ENCODE measurements around the gene ERGIC3. TPM values are rescaled to one million over a fixed set of nuclear protein-coding genes. Genes with fewer than 3 reads are reported as not detected.

The ERGIC3 gene
- total and polyA plus RNA-seq, 8 donors, result 197 to 390 (median 365) TPM

DNA sequence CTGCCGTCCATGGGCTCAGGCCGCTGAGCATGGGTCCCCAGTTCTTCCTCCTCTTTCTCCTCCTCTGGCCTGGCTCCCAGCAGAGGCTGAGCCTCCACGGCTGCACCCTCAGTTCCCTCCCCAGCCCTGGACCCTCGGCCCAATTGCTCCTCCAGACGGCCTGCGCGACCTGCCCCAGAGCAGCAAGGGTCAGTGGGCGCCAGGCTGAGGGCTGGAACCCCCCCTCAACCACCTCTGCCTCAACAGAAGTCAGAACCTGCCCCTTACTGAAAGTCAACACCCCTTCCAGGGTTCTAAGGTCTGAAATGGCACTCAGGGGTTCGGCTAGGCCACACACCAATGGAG is 57.9 kb downstream of the ERGIC3 start:
- intact Hi-C loops (cut with DNase I), result no loop called here
- Histone ChIP-seq H3K9me3 (no peaks in the 10 kb centered on the region), H3K27ac (no peak overlapping the region), H3K4me1 (peaks cover 10 to 20% of the 10 kb centered on the region in 2 donors), H3K4me3 (no peak overlapping the region), H3K27me3 (peaks cover 10 to 33% of the 10 kb centered on the region in 2 donors), H3K36me3 (no peaks in the 10 kb centered on the region)
- DNase-seq (peak in 1 of 4 donors; percentile 4), ATAC-seq (no peak)
- TF ChIP-seq, protein P1, sequence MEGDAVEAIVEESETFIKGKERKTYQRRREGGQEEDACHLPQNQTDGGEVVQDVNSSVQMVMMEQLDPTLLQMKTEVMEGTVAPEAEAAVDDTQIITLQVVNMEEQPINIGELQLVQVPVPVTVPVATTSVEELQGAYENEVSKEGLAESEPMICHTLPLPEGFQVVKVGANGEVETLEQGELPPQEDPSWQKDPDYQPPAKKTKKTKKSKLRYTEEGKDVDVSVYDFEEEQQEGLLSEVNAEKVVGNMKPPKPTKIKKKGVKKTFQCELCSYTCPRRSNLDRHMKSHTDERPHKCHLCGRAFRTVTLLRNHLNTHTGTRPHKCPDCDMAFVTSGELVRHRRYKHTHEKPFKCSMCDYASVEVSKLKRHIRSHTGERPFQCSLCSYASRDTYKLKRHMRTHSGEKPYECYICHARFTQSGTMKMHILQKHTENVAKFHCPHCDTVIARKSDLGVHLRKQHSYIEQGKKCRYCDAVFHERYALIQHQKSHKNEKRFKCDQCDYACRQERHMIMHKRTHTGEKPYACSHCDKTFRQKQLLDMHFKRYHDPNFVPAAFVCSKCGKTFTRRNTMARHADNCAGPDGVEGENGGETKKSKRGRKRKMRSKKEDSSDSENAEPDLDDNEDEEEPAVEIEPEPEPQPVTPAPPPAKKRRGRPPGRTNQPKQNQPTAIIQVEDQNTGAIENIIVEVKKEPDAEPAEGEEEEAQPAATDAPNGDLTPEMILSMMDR (IDR thresholded peaks at IDR 0.05), result no peak

DNA sequence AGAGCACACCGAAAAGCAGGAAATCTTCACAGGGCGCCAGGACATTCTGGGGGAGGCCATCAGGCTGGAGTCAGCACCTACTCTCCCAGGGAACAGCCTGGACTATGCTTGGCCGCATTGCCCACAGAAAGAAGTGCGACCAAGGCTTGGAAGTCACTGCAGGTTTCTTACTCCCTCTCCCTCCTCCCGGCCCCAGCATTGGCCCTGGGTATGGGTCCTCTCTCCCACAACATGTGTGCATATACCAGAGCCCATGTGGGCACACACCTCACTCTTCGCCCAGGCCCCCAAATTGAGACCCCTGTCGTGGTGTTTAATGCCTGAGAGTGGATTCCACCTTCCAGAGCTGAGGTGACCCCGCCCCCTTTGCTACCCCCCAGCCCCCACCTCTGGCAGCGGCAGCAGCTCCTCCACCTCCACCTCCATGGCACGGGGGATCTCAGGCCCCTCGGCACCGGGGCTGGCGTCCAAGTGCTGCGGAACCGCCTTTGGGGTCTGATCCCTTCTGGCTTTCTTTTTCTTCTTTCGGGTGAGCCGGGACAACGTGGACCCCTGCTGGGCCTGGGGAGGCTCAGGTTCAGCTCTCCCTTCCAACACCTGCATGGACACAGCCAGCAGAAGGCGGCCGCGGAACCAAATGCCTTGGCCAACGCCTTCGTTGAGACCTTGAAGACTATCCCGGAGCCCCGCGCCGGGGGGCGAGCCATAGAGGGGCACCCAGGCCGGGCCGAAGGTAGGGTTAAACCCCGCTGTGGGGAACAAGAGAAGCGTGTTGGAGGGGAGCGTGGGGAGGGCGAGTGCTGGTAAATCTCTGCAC is 58.5 kb downstream of the ERGIC3 start:
- DNase-seq, result no peak
- no peak for ATAC-seq
- Histone ChIP-seq H3K36me3 (no peaks in the 10 kb centered on the region), H3K4me3 (peak overlapping the region; percentile 13 to 37), H3K4me1 (peaks cover 10 to 20% of the 10 kb centered on the region in 2 donors), H3K9me3 (no peaks in the 10 kb centered on the region), H3K27ac (no peak overlapping the region), H3K27me3 (peaks cover 10 to 33% of the 10 kb centered on the region in 2 donors)
- TF ChIP-seq, protein P1 (IDR thresholded peaks at IDR 0.05), result no peak
- intact Hi-C loops (cut with DNase I), result no loop called here

DNA sequence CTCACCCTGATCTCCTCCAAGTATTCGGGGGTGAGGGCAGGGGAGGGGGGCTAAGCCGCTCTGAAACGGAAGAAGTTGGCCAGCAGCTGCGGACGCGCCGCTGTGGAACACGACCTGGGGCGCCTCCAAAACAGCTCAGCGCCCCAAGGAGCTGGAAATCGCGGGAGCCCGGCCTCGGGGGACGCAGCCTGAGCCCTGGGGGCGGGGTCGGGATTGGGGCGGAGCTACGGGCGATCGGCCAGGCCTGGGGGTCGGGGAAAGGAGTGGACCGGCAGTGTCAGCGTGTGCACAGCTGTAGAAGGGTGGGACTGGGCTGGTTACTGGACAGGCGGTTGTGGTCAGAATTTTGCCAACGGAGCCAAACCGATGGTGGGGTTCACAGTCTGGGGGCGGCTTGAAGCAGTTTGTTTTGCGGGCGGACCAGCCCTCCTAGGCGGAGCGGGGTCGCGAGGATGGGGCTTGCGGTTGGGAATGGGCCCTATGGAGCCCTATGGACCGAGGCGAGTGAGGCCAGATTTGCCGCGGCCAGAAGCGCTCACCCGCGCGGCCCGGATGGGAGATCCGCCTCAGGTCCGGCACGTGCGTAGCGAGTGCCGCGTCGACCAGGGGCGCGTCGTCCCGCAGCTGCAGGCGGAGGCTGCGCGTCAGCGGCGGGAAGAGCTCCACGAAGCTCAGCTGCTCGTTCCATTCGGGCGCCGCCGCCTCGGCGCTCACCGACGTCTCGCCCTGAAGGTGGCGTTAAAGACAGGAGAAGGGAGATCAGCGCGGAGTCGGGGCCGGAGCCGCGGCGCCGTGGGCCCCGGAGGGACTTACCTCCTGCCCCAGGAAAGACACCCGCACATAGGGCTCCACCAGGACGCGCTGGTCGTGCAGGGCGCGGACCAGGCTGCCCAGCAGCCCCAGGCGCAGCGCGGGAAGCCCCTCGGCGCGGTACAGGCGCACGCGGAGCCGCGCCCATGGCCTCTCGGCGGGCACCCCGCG is 59.4 kb downstream of the ERGIC3 start:
- Histone ChIP-seq H3K4me3 (peak overlapping the region; percentile 13 to 37), H3K27me3 (peaks cover 10 to 33% of the 10 kb centered on the region in 2 donors), H3K36me3 (no peaks in the 10 kb centered on the region), H3K4me1 (peaks cover 10 to 20% of the 10 kb centered on the region in 2 donors), H3K27ac (no peak overlapping the region), H3K9me3 (no peaks in the 10 kb centered on the region)
- ATAC-seq (peak; percentile 87), DNase-seq (peak; percentile 72 to 95 (median 85))
- intact Hi-C loops (cut with DNase I), result no loop called here
- TF ChIP-seq, protein P1 (IDR thresholded peaks at IDR 0.05), result peak; percentile 30 to 47

DNA sequence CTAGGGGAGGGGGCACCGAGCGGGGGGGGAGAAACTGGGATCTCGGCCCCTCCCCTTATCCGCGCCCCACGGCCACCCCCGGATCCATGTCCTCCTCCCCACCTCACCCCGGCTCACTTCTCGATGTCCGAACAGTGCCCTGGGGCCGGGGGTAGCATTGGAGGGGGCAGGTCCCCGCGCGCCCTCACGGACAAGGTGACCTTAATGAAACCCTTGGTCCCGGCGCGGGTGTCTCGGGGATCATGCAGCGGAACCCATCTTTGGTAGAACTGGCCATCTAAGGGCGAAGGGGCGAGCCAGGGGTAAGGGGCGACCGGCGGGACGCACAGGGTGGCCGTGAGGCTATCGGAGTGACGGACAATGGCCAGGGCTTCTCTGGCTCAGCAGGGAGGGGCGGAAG is 60.1 kb downstream of the ERGIC3 start:
- TF ChIP-seq, protein P1 (IDR thresholded peaks at IDR 0.05), result no peak
- intact Hi-C loops (cut with DNase I), result no loop called here
- Histone ChIP-seq H3K4me1 (peaks cover 10 to 20% of the 10 kb centered on the region in 2 donors), H3K4me3 (peak overlapping the region; percentile 13 to 37), H3K27me3 (peaks cover 10 to 33% of the 10 kb centered on the region in 2 donors), H3K36me3 (no peaks in the 10 kb centered on the region), H3K9me3 (no peaks in the 10 kb centered on the region), H3K27ac (no peak overlapping the region)
- DNase-seq (no peak), ATAC-seq (no peak)

Data from left lung (tissue), 10 donors.